ENCODE measurements around the gene ACTN4. TPM values are rescaled to one million over a fixed set of nuclear protein-coding genes. Genes with fewer than 3 reads are reported as not detected.

The ACTN4 gene
- total and polyA plus RNA-seq, 2 donors (not counting 3 experiments of a cell fraction or from before 2014, with no cell fraction given) = 313 to 748 TPM

DNA sequence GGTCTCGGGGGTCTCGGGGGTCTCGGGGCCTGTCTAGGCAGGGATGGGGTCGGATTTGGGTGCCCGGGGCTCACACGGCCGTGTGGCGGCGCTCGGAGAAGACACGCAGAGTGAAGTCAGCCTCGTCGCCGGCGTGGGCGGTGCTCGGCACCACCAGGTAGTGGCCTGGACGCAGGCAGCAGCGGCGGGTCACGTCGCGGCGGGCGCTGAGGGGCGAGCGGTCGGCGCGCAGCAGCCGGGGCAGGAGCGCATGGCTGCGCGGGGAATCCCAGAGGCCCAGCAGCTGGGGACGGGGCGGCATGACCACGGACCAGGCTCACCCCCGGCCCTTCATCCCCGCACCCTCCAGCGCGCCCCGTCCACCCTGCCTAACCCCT, 88.6 kb downstream of the ACTN4 start:
- H4K20me1 ChIP-seq (replicated peaks; ENCODE audit: control insufficient read depth, extremely low read depth, insufficient read depth, low read length) = no peaks in the 10 kb centered on the region
- no peaks in the 10 kb centered on the region for H3K27me3 ChIP-seq (ENCODE audit: control insufficient read depth in 2 of 2, insufficient read depth in 2 of 2, low read length in 2 of 2)
- no peaks in the 10 kb centered on the region for H3K9me1 ChIP-seq (replicated peaks; ENCODE audit: control insufficient read depth, extremely low read depth, insufficient read depth, low read length)
- no peak for DNase-seq (ENCODE audit: low read depth, low spot score)
- H3K4me2 ChIP-seq (ENCODE audit: insufficient read depth, low read length) = no peak overlapping the region
- H3K4me3 ChIP-seq (replicated peaks in 1 of 3; ENCODE audit: insufficient read depth in 1 of 3, low read depth in 1 of 3, low read length in 3 of 3) = peak overlapping the region in 1 of 3 experiments; percentile 37
- no peak for TF ChIP-seq POLR2A (IDR thresholded peaks at IDR 0.05; ENCODE audit: low read depth, low read length)
- ChIA-PET CTCF (interaction anchor here (2.3 kb wide), 1 partner anchor 33 kb away, joined by 7 read pairs; no protein-coding TSS in a partner anchor), POLR2A (no interaction called here)
- BruUV-seq (replicated peaks) = no TSS peak
- H3K9ac ChIP-seq (replicated peaks; ENCODE audit: extremely low read depth, insufficient read depth, low read length) = no peak overlapping the region
- intact Hi-C loops (cut with micrococcal nuclease) = loop anchor here (5.0 kb wide), 1 partner anchor 96 kb away; the partner anchor contains the start of gene ECH1
- no peaks in the 10 kb centered on the region for H3K9me3 ChIP-seq (replicated peaks; ENCODE audit: control insufficient read depth, insufficient read depth, low read length)
- peak overlapping the region; percentile 27 for H2AFZ ChIP-seq (ENCODE audit: low read depth, low read length)
- H3K27ac ChIP-seq (ENCODE audit: insufficient read depth, low read depth, low read length) = no peak overlapping the region
- H3K36me3 ChIP-seq (ENCODE audit: control insufficient read depth in 2 of 2, extremely low read depth in 1 of 2, insufficient read depth in 2 of 2, low read length in 2 of 2) = peaks cover 3 to 4% of the 10 kb centered on the region in 2 experiments
- dilution Hi-C loops (cut with MboI; ENCODE audit: extremely low pct_ligation_motif_present, low sequenced_read_pairs) = no loop called here
- no peak for FAIRE-seq
- no peaks in the 10 kb centered on the region for H3K79me2 ChIP-seq (ENCODE audit: control insufficient read depth, insufficient read depth, low read length)
- H3K4me1 ChIP-seq (ENCODE audit: control insufficient read depth, extremely low read depth, insufficient read depth, low read length) = peaks cover 17% of the 10 kb centered on the region

DNA sequence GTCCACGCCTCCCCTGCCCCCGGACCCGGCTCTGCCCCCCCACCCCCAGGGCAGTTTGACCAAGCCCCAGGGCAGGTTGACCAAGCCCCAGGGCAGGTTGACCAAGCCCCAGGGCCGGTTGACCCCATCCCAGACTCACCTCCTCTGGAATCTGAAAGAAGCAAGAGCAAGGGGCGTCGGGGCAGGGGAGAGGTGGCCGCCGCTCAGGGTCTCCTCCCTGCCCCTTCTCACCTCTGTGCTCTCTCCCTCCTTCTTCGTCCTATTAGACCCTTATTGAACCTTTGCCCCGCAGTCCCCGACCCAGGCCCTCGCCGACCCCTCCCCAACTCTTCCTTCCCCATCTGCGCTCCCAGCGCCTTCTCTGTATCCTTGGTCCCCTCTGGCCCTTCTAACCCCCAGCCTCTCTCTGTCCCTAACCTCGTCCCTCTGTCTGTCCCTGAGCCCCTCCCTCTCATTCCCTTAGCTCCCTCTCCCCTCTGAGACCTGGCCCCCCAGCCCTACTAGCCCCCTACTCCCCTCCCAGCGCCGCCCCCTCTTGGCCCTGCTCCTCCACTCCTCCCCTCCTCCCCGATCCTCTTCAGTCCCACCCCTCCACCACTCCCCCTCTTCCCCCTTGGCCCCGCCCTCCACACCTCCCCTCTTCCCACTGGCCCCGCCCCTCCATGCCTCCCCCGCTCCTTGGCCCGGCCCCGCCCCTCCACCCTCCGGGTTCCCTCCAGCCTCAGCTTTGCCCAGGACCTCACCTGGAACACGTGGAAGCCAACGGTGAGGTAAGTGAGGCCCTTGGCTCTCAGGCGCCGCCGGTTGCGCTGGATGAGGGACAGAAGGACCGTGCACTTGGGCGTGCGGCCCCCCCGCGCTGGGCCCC, 89.2 kb downstream of the ACTN4 start:
- Histone ChIP-seq H4K20me1 (replicated peaks; ENCODE audit: control insufficient read depth, extremely low read depth, insufficient read depth, low read length) (no peaks in the 10 kb centered on the region), H3K27me3 (ENCODE audit: control insufficient read depth in 2 of 2, insufficient read depth in 2 of 2, low read length in 2 of 2) (no peaks in the 10 kb centered on the region), H3K27ac (ENCODE audit: insufficient read depth, low read depth, low read length) (no peak overlapping the region), H3K9me3 (replicated peaks; ENCODE audit: control insufficient read depth, insufficient read depth, low read length) (no peaks in the 10 kb centered on the region), H3K36me3 (ENCODE audit: control insufficient read depth in 2 of 2, extremely low read depth in 1 of 2, insufficient read depth in 2 of 2, low read length in 2 of 2) (no peaks in the 10 kb centered on the region), H3K4me2 (ENCODE audit: insufficient read depth, low read length) (no peak overlapping the region), H3K9ac (replicated peaks; ENCODE audit: extremely low read depth, insufficient read depth, low read length) (no peak overlapping the region), H3K79me2 (ENCODE audit: control insufficient read depth, insufficient read depth, low read length) (no peaks in the 10 kb centered on the region), H3K9me1 (replicated peaks; ENCODE audit: control insufficient read depth, extremely low read depth, insufficient read depth, low read length) (no peaks in the 10 kb centered on the region), H3K4me3 (replicated peaks in 1 of 3; ENCODE audit: insufficient read depth in 1 of 3, low read depth in 1 of 3, low read length in 3 of 3) (peak overlapping the region in 1 of 3 experiments; percentile 37), H2AFZ (ENCODE audit: low read depth, low read length) (no peak overlapping the region), H3K4me1 (ENCODE audit: control insufficient read depth, extremely low read depth, insufficient read depth, low read length) (peaks cover 17% of the 10 kb centered on the region)
- DNase-seq (ENCODE audit: low read depth, low spot score) (no peak), FAIRE-seq (no peak)
- no TSS peak for BruUV-seq (replicated peaks)
- dilution Hi-C loops (cut with MboI; ENCODE audit: extremely low pct_ligation_motif_present, low sequenced_read_pairs) = no loop called here
- ChIA-PET CTCF (no interaction called here), POLR2A (no interaction called here)
- intact Hi-C loops (cut with micrococcal nuclease) = loop anchor here (5.0 kb wide), 1 partner anchor 96 kb away; the partner anchor contains the start of gene ECH1
- TF ChIP-seq FOS (IDR thresholded peaks at IDR 0.05; ENCODE audit: borderline replicate concordance, insufficient read depth, low read length) = no peak
- TF ChIP-seq, protein P1, sequence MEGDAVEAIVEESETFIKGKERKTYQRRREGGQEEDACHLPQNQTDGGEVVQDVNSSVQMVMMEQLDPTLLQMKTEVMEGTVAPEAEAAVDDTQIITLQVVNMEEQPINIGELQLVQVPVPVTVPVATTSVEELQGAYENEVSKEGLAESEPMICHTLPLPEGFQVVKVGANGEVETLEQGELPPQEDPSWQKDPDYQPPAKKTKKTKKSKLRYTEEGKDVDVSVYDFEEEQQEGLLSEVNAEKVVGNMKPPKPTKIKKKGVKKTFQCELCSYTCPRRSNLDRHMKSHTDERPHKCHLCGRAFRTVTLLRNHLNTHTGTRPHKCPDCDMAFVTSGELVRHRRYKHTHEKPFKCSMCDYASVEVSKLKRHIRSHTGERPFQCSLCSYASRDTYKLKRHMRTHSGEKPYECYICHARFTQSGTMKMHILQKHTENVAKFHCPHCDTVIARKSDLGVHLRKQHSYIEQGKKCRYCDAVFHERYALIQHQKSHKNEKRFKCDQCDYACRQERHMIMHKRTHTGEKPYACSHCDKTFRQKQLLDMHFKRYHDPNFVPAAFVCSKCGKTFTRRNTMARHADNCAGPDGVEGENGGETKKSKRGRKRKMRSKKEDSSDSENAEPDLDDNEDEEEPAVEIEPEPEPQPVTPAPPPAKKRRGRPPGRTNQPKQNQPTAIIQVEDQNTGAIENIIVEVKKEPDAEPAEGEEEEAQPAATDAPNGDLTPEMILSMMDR (IDR thresholded peaks at IDR 0.05; ENCODE audit: extremely low read depth in 1 of 2, insufficient read depth in 1 of 2, low read depth in 1 of 2, low read length in 2 of 2) = no peak
- no peak for TF ChIP-seq EZH2 (IDR thresholded peaks at IDR 0.05; ENCODE audit: borderline replicate concordance, low read depth, low read length, severe bottlenecking)
